DOHH2 (cell line): Measurements from ENCODE around the gene UBL4A.

Experiments
- CTCF ChIP-seq: fragments of 200-600 bp; sonication (generic); IDR thresholded peaks from one replicate; pipeline ENCODE4 v1.5.1; 2014; ENCODE audit warnings: antibody characterized with exemption, mild to moderate bottlenecking, low read depth, low read length; ENCODE audit not compliant: poor library complexity, severe bottlenecking
- EZH2phosphoT487 ChIP-seq: fragments of 200-600 bp; sonication (generic); IDR thresholded peaks from 2 replicates; pipeline ENCODE4 v1.6.1; 2017; ENCODE audit warnings: borderline replicate concordance, mild to moderate bottlenecking, antibody characterized with exemption, low read length, moderate library complexity, mixed read lengths

DNA sequence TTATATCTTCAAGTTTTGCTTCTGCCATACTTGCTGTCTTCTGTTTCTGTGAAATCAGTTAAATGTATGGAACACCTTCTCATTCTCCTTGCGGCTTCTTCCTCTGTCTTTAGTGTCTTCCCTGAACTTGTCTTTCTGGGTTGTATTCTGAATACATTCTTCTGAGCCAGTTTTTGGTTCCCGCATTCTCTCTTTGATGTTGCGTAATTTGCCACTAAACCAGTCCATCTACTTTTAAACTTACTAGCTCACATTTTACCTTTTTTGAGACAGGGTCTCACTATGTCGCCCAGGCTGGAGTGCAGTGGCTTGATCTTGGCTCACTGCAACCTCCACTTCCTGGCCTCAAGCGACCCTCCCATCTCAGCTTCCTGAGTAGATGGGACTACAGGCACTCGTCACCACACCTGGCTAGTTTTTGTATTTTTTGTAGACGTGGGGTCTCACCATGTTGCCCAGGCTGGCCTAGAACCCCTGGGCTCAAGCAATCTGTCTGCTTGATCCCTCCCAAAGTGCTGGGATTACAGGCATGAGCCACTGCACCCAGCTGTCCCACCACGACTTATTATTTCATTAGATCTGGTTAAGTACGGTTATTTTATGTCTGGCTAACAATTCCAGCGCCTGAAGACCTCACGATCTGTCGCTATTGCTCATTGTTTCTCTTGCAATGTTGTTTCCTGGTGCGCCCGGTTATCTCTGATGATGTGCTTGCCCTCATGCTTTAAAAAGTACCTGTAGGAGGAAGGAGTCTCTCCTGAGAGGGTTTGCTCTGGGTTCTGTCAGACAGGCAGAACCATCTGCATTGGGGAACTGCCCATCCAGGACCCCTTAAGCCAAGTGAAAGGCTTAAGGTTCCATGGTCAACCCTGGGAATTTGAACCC is 39.4 kb upstream of the UBL4A start:
- no peak for TF ChIP-seq CTCF
- no peak for TF ChIP-seq EZH2phosphoT487
